ES-I3 (cell line): ENCODE data around the gene GPR151.
"Not testable (repeated sequence)": the region's sequence is repeated elsewhere in the genome, so short reads cannot be mapped to it uniquely, and the experiment has no call there.

Experiments used
- H3K36me3 ChIP-seq: 2 replicates; pipeline ENCODE4 v1.6.1; 2013; ENCODE audit warnings: mild to moderate bottlenecking, low read length, control low read depth, moderate library complexity; ENCODE audit not compliant: insufficient read depth
- H3K4me1 ChIP-seq: 2 replicates; pipeline ENCODE4 v1.6.1; 2013; ENCODE audit warnings: mild to moderate bottlenecking, control low read depth, low read length; ENCODE audit not compliant: insufficient read depth
- H3K9ac ChIP-seq: 2 replicates; pipeline ENCODE4 v1.6.1; 2013; ENCODE audit warnings: low read depth, mild to moderate bottlenecking, low read length, moderate library complexity
- H3K9me3 ChIP-seq: 2 replicates; pipeline ENCODE4 v1.6.1; 2013; ENCODE audit warnings: mild to moderate bottlenecking, low read length, moderate library complexity; ENCODE audit not compliant: control insufficient read depth, insufficient read depth

The GPR151 gene

GRCh38 chr5:146516151-146516475 lies at the start of gene GPR151:
TSS of gene GPR151 (minus strand) at chr5:146516190. CDS start at chr5:146516113, 77 bp downstream.
- Histone ChIP-seq H3K4me1 (peaks cover 12% of the 10 kb centered on the region; the same call in 1 of the 2 replicates), H3K9me3 (no peaks in the 10 kb centered on the region), H3K9ac (no peak within 1 kb of the TSS), H3K36me3 (no peaks in the 10 kb centered on the region; the same call in none of the 2 replicates)

GRCh38 chr5:146564007-146564762 lies 48.2 kb upstream of the GPR151 start:
- no peaks in the 10 kb centered on the region for H3K9me3 ChIP-seq
- H3K36me3 ChIP-seq: no peaks in the 10 kb centered on the region
- no peak overlapping the region for H3K9ac ChIP-seq
- H3K4me1 ChIP-seq: peaks cover 26% of the 10 kb centered on the region

- H3K9me3 ChIP-seq: no peaks in the 10 kb centered on the region
- no peak overlapping the region for H3K9ac ChIP-seq
- peaks cover 26% of the 10 kb centered on the region for H3K4me1 ChIP-seq
- H3K36me3 ChIP-seq: no peaks in the 10 kb centered on the region
Measured at GRCh38 chr5:146562461-146562860, 46.5 kb upstream of the GPR151 start.

DNA sequence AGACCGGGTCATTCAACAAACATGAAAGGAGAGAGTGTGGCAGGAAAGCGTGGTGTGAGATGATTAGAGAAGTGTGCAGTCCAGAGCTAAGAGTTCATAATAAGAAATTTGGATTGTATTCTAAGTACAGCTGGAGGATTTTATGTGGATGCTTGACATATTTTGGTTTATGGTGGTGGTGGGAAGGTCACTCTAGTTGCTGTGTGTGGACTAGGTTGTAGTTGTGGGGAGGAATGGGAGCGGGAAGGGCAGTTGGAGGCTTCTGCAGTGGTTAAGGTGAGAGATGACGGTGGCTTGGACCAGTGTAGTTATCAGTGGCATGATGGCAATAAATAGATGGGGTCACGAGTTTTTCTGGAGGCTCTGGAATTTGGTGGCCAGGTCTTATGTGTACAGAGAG lies 45.7 kb upstream of the GPR151 start:
- no peaks in the 10 kb centered on the region for H3K9me3 ChIP-seq
- no peak overlapping the region for H3K9ac ChIP-seq
- H3K4me1 ChIP-seq: peaks cover 26% of the 10 kb centered on the region
- no peaks in the 10 kb centered on the region for H3K36me3 ChIP-seq

GRCh38 chr5:146560205-146560812 lies 44.3 kb upstream of the GPR151 start:
- no peaks in the 10 kb centered on the region for H3K36me3 ChIP-seq
- no peaks in the 10 kb centered on the region for H3K9me3 ChIP-seq
- H3K4me1 ChIP-seq: peaks cover 22% of the 10 kb centered on the region
- H3K9ac ChIP-seq: no peak overlapping the region

DNA sequence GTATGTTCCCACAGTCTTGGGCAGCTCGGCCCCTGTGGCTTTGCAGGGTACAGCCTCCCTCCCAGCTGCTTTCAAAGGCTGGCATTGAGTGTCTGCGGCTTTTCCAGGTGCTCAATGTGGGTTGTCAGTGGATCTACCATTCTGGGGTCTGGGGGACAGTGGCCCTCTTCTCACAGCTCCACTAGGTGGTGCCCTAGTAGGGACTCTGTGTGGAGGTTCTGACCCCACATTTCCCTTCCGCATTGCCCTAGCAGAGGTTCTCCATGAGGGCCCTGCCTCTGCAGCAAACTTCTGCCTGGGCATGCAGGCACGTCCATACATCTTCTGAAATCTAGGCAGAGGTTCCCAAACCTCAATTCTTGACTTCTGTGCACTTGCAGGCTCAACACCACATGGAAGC lies 40.9 kb upstream of the GPR151 start:
- not testable (repeated sequence) for H3K9ac ChIP-seq

DNA sequence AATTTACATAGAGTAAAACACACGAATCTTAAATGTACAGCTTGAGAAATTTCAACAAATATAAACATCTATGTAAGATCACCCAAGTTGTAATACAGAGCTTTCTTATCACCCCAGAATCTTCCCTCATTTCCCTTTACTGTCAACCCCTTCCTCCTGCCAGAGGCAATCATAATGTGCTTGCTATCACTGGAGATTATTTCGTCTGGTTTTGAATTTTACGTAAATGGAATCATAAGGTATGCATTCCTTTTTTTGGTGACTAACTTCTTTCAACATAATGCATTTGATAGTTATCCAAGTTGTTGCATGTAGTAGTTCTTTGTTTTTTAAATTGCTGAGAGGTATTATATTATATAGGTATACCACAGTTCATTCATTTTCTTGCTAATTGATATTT lies 37.5 kb upstream of the GPR151 start:
- no peaks in the 10 kb centered on the region for H3K4me1 ChIP-seq

More for the DNA sequence above, 40.9 kb upstream of the GPR151 start:
- H3K9me3 ChIP-seq, H3K36me3 ChIP-seq: not testable (repeated sequence)
- peaks cover 11% of the 10 kb centered on the region; the same call in 1 of the 2 replicates for H3K4me1 ChIP-seq

DNA sequence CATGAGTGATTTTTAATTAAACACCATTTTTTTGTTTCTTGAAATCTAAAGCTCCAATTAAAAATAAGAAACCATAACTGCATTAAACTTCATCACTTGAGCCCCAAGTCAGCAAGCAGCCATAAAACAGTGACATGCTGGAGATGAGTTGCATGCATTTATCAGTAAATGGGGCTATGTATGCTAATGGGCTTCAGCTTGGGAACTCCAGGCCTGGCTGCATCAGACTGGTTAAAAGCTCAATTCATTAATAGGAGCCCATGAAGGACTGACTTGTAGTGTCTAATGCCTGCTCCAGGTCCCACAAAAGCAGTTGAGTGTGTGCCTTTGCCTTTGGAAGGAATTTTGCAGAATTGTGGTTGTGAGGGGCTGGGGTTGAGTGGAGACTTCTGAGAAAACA lies 33.6 kb upstream of the GPR151 start:
- Histone ChIP-seq H3K36me3 (no peaks in the 10 kb centered on the region), H3K4me1 (no peaks in the 10 kb centered on the region), H3K9ac (no peak overlapping the region)

More for the DNA sequence above, 37.5 kb upstream of the GPR151 start:
- H3K9ac ChIP-seq: no peak overlapping the region
- no peaks in the 10 kb centered on the region for H3K9me3 ChIP-seq
- no peaks in the 10 kb centered on the region for H3K36me3 ChIP-seq

GRCh38 chr5:146548781-146549449 lies 32.9 kb upstream of the GPR151 start:
- H3K9ac ChIP-seq: no peak overlapping the region
- no peaks in the 10 kb centered on the region for H3K4me1 ChIP-seq
- no peaks in the 10 kb centered on the region for H3K9me3 ChIP-seq
- H3K36me3 ChIP-seq: no peaks in the 10 kb centered on the region

More for the DNA sequence above, 33.6 kb upstream of the GPR151 start:
- H3K9me3 ChIP-seq: no peaks in the 10 kb centered on the region

GRCh38 chr5:146544232-146544631 lies 28.2 kb upstream of the GPR151 start:
- no peak overlapping the region for H3K9ac ChIP-seq
- no peaks in the 10 kb centered on the region for H3K9me3 ChIP-seq
- H3K4me1 ChIP-seq: no peaks in the 10 kb centered on the region
- no peaks in the 10 kb centered on the region for H3K36me3 ChIP-seq

DNA sequence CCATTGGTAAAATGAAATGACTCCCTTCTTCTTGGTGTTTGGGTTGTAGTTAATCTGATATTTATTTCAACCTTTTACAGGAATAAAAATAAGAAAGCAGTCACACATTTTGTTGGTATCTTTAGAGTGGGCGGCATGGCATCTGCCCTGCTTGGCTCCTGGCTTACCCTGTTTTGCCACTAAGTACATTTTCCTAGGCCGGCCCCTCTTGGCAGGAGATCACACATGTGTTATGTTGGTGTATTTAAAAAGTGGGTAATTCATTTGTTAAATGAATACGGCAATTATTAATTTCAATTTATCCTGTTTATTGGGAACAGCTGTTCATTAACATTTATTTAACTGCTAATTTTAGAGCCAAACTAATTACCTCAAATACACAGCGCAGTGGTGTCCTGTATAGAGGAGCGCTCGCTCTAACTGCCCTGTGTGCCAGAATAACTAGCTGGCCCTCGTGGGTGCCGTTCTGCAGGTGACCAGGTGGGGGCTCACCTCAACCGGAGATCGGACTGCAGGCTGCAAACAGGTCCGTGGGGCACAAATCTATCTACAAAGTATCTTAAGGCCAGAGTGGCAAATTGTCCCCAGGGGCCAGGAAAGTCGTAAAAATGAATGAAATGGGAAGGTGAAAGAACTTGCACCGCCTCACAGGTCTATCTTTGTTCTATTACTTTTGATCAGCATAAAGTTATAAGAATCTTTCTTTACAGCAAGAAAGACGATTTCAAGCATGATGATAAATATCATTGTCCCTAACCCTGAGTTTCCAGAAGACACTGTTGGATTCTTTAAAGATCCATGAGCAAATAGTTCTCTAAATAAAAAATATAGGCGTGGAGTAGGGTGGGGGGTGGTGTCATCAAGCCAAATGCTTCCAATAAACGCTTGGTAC lies 26.2 kb upstream of the GPR151 start:
- H3K9ac ChIP-seq: no peak overlapping the region
- no peaks in the 10 kb centered on the region for H3K36me3 ChIP-seq
- H3K9me3 ChIP-seq: no peaks in the 10 kb centered on the region
- H3K4me1 ChIP-seq: no peaks in the 10 kb centered on the region

DNA sequence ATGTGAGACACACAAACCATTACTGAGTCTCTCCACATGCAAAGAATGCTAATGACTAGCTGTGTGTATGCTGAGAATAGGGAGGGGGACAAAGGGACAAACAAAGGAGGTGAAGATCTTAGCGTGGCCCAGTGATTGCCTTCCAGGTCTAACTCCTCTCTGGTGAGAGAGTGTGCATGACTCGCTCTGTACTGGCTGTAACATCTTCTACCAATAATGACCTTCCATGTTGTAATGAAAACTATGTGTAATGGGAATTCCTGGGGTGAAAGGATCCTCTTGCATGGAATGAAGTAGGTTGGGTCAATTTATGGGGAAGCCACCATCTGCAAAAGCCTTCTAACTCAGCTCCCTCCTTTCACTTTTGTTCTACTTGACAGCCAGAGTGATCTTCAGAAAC lies 24.4 kb upstream of the GPR151 start:
- no peak overlapping the region for H3K9ac ChIP-seq
- no peaks in the 10 kb centered on the region for H3K9me3 ChIP-seq
- no peaks in the 10 kb centered on the region for H3K4me1 ChIP-seq
- H3K36me3 ChIP-seq: no peaks in the 10 kb centered on the region

DNA sequence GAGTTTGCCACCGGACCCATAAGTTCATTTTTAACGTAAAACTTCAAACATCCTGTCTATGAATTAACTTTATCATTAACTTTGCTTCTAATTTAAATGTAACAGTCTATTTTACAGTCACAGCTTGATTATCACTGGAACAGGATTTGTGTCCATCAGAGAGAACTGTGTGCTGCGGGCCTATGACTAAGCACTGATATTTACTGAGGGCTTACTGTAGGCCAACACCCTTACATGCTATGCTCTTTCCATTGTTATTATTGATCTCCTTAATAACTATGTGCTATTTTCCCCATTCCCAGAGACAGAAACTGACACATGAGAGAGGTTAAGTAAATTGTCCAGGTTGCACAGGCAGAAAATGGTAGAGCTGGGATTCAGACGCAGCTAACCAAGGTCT lies 24.0 kb upstream of the GPR151 start:
- H3K9ac ChIP-seq: no peak overlapping the region
- H3K4me1 ChIP-seq: no peaks in the 10 kb centered on the region
- H3K36me3 ChIP-seq: no peaks in the 10 kb centered on the region
- H3K9me3 ChIP-seq: no peaks in the 10 kb centered on the region

DNA sequence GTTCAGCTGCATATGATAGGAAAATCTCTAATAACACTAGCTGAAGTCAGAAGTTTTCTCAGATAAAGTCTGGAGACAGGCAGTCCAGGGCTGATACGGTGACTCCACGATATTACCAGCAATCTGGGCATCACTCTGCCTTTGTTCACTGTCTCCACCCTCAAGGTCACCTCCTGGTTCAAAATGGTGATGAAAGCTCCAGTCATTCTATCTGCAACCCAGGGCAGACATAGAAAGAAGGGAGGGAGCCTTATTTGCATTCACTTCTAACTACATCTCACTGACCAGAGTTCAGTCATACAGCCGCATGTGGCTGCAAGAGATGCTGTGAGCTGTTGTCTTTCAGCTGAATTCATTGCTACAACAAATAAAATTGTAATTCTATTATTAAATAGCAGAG lies 22.4 kb upstream of the GPR151 start:
- no peaks in the 10 kb centered on the region for H3K9me3 ChIP-seq
- H3K9ac ChIP-seq: no peak overlapping the region
- H3K4me1 ChIP-seq: peaks cover 11% of the 10 kb centered on the region

More for the DNA sequence above, 22.4 kb upstream of the GPR151 start:
- H3K36me3 ChIP-seq: no peaks in the 10 kb centered on the region
